ENCODE results near the gene TDP1. TPM values are rescaled to one million over a fixed set of nuclear protein-coding genes. Genes with fewer than 3 reads are reported as not detected.

The TDP1 gene
- total RNA-seq, 1 experiment from 2014 or later: 23.9 TPM

- no peaks in the 10 kb centered on the region for H3K9me3 ChIP-seq (ENCODE audit: control insufficient read depth, insufficient read depth, low read depth, low read length)
- no peaks in the 10 kb centered on the region for H3K36me3 ChIP-seq (ENCODE audit: control insufficient read depth, insufficient read depth, low read length)
- H3K27me3 ChIP-seq (ENCODE audit: control insufficient read depth, insufficient read depth, low read length): peaks cover 26% of the 10 kb centered on the region
- DNase-seq (ENCODE audit: low read depth, low spot score) (no peak), ATAC-seq (no peak)
- ChIA-PET CTCF (no interaction called here), POLR2A (interaction anchor here (0.7 kb wide), 1 partner anchor 36 kb away, joined by 8 read pairs; no protein-coding TSS in a partner anchor)
- H3K4me1 ChIP-seq (ENCODE audit: control insufficient read depth, insufficient read depth, low read length): no peaks in the 10 kb centered on the region
- no peak for TF ChIP-seq CTCF (IDR thresholded peaks at IDR 0.05)
- TF ChIP-seq TCF7L2 (IDR thresholded peaks at IDR 0.05; ENCODE audit: low read depth, low read length): no peak
- no peak for TF ChIP-seq SIN3A (IDR thresholded peaks at IDR 0.05; ENCODE audit: borderline replicate concordance, insufficient read depth, low read depth, low read length)
- BruUV-seq (replicated peaks): no TSS peak
- H3K4me3 ChIP-seq (ENCODE audit: low read depth in 2 of 2, low read length in 2 of 2): no peak overlapping the region
- H3K27ac ChIP-seq (ENCODE audit: low read length): no peak overlapping the region
- intact Hi-C loops (cut with micrococcal nuclease; ENCODE audit: unreplicated experiment) (no loop called here), in situ Hi-C loops (cut with HindIII; ENCODE audit: low pct_unique_long_range_greater_than_20kb, low sequenced_read_pairs) (no loop called here)
Measured at GRCh38 chr14:90054803-90055202, 99.1 kb downstream of the TDP1 start.

GRCh38 chr14:90056826-90057225, 101.1 kb downstream of the TDP1 start:
- H3K9me3 ChIP-seq (ENCODE audit: control insufficient read depth, insufficient read depth, low read depth, low read length): no peaks in the 10 kb centered on the region
- no peaks in the 10 kb centered on the region for H3K36me3 ChIP-seq (ENCODE audit: control insufficient read depth, insufficient read depth, low read length)
- no peak for TF ChIP-seq CTCF (IDR thresholded peaks at IDR 0.05)
- TF ChIP-seq SIN3A (IDR thresholded peaks at IDR 0.05; ENCODE audit: borderline replicate concordance, insufficient read depth, low read depth, low read length): no peak
- TF ChIP-seq TCF7L2 (IDR thresholded peaks at IDR 0.05; ENCODE audit: low read depth, low read length): no peak
- TF ChIP-seq REST (IDR thresholded peaks at IDR 0.05; ENCODE audit: insufficient read depth in 1 of 2, low read depth in 2 of 2, low read length in 1 of 2): no peak
- no peak for TF ChIP-seq POLR2AphosphoS5 (IDR thresholded peaks at IDR 0.05; ENCODE audit: low read depth, low read length)
- no peak for ATAC-seq
- intact Hi-C loops (cut with micrococcal nuclease; ENCODE audit: unreplicated experiment): no loop called here
- no peak overlapping the region for H3K4me3 ChIP-seq (ENCODE audit: low read depth in 2 of 2, low read length in 2 of 2)
- in situ Hi-C loops (cut with HindIII; ENCODE audit: low pct_unique_long_range_greater_than_20kb, low sequenced_read_pairs): no loop called here
- peaks cover 28% of the 10 kb centered on the region for H3K27me3 ChIP-seq (ENCODE audit: control insufficient read depth, insufficient read depth, low read length)
- no TSS peak for BruUV-seq (replicated peaks)
- CTCF ChIA-PET: no interaction called here
- H3K4me1 ChIP-seq (ENCODE audit: control insufficient read depth, insufficient read depth, low read length): no peaks in the 10 kb centered on the region
- no peak for DNase-seq (ENCODE audit: low read depth, low spot score)
- no peak overlapping the region for H3K27ac ChIP-seq (ENCODE audit: low read length)
- POLR2A ChIA-PET: no interaction called here
